Omental fat pad (tissue), 4 donors: Measurements from ENCODE around the gene OR6B2. TPM values are rescaled to one million over a fixed set of nuclear protein-coding genes. Genes with fewer than 3 reads are reported as not detected.
"Not testable (repeated sequence)": the region's sequence is repeated elsewhere in the genome, so short reads cannot be mapped to it uniquely, and the experiment has no call there.

Experiments
- ATAC-seq: fragments of 150-250 bp; one replicate; pipeline ENCODE4 v1.9.1; 2016; ENCODE audit warnings: mild to moderate bottlenecking, moderate library complexity; ENCODE audit not compliant: low FRiP score
- DNase-seq: peaks from one replicate; pipeline ENCODE4 v3.0.0-alpha.2; 2019; ENCODE audit warnings: low spot score
- total RNA-seq, 4 donors: library from RNA; depleted of rRNA; stranded (reverse); fragments of >200 nt; gene quantifications; one replicate each; pipeline ENCODE4 v1.1.0, GENCODE V29; 2016
- TF ChIP-seq, protein P1 (sequence below), 3 donors: fragments of 450-650 bp; IDR thresholded peaks; one replicate each; pipeline ENCODE4 v1.5.1; 2016 to 2017; ENCODE audit warnings: antibody characterized with exemption in 3 of 3, mild to moderate bottlenecking in 3 of 3, moderate library complexity in 2 of 3

OR6B2 gene
- total RNA-seq, 4 donors from 2014 or later = not detected

DNA sequence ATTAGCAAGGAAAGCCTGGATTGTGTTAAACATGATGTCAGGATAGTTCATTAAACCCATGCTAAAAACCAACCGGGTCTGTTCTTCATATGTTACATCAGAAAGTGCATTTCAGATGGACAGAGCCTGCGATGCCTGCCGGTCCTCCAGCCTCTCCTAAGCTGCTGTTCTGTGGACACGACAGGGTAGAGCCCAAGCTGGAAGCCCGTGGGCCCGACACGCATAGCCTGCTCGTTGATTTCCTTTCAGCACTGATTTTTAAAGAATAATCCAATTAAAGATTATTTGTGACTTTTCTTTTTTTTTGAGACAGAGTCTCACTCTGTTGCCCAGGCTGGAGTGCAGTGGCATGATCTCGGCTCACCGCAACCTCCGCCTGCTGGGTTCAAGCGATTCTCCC lies 22.3 kb upstream of the OR6B2 start:
- DNase-seq (no peak), ATAC-seq (no peak)
- TF ChIP-seq, protein P1, sequence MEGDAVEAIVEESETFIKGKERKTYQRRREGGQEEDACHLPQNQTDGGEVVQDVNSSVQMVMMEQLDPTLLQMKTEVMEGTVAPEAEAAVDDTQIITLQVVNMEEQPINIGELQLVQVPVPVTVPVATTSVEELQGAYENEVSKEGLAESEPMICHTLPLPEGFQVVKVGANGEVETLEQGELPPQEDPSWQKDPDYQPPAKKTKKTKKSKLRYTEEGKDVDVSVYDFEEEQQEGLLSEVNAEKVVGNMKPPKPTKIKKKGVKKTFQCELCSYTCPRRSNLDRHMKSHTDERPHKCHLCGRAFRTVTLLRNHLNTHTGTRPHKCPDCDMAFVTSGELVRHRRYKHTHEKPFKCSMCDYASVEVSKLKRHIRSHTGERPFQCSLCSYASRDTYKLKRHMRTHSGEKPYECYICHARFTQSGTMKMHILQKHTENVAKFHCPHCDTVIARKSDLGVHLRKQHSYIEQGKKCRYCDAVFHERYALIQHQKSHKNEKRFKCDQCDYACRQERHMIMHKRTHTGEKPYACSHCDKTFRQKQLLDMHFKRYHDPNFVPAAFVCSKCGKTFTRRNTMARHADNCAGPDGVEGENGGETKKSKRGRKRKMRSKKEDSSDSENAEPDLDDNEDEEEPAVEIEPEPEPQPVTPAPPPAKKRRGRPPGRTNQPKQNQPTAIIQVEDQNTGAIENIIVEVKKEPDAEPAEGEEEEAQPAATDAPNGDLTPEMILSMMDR (IDR thresholded peaks at IDR 0.05) = no peak

- TF ChIP-seq, protein P1 (IDR thresholded peaks at IDR 0.05) = no peak
- ATAC-seq (no peak), DNase-seq (no peak)
Observed at GRCh38 chr2:240051697-240052096, 21.5 kb upstream of the OR6B2 start.

GRCh38 chr2:240050278-240050677 lies 20.0 kb upstream of the OR6B2 start:
- no peak for DNase-seq
- TF ChIP-seq, protein P1 (IDR thresholded peaks at IDR 0.05) = no peak

DNA sequence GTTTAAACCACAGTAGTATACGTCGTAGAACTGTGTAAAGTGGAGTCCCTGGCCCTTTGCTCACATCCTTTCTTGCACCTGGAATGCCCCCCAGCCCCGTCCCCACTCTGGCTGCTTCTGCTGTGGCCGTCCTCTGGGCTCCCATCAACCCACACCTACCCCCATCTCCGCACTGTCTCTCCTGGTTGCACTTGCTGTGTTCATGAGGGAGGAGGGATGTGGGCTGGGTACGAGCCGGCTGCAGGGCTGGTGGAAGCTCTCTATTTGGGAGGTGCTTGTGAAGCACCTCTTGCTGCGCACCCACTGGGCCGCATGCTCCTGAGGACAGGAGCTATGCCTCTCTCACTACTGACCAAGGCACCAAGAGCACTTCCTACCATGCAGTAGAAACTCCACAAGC lies 18.0 kb upstream of the OR6B2 start:
- DNase-seq (no peak), ATAC-seq (no peak)
- TF ChIP-seq, protein P1 (IDR thresholded peaks at IDR 0.05) = no peak

More at GRCh38 chr2:240050278-240050677, 20.0 kb upstream of the OR6B2 start:
- ATAC-seq = no peak

DNA sequence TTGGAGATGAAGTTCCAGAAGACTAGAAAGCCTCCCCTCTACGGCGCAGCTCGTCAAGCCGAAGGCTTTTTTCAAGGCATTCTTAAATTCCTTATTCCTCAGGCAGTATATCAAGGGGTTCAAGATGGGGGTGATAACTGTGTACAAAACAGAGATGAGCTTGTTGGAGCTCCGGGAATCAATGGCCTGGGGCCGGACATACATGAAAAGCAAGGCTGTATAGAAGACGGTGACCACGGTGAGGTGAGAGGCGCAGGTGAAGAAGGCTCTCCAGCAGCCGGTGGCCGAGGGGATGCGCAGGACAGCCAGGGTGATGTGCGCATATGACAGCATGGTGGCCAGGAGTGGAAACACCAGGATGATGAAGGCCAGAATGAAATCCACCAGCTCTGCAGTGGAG lies 14.9 kb upstream of the OR6B2 start:
- ATAC-seq (no peak), DNase-seq (no peak)
- TF ChIP-seq, protein P1 (IDR thresholded peaks at IDR 0.05) = no peak

GRCh38 chr2:240044096-240044495 lies 13.9 kb upstream of the OR6B2 start:
- not testable (repeated sequence) for DNase-seq

DNA sequence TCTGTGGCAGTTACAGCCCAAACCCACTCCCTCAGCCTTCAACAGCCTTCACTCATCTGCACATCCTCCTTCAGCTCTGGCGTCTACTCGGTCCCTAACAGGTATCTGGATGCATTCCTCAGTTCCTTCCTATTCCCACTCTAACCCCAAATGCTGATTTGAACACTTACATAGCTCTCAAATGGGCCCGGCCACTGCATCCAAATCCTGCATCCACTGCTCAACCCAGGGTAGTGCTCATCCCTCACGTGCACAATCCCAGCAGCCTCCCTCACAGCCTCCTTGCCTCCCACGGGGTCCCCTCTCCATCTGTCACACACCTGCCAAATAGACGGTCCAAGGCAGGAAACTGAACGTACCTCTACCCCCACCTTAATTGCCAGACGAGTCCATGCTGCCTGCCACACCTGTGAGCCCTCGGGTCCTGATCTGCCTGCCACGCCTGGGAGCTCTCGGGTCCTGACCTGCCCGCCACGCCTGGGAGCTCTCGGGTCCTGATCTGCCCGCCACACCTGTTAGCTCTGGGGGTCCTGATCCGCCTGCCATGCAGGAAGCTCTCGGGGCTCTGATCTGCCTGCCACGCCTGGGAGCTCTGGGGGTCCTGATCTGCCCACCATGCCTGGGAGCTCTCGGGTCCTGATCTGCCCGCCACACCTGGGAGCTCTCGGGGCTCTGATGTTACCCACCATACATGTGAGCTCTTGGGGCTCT lies 13.2 kb upstream of the OR6B2 start:
- DNase-seq (no peak), ATAC-seq (no peak)

More at GRCh38 chr2:240044096-240044495, 13.9 kb upstream of the OR6B2 start:
- not testable (repeated sequence) for ATAC-seq

More for the DNA sequence above, 13.2 kb upstream of the OR6B2 start:
- TF ChIP-seq, protein P1 (IDR thresholded peaks at IDR 0.05) = no peak
